PC-9 (cell line): Measurements from ENCODE around the gene AMTN. TPM values are rescaled to one million over a fixed set of nuclear protein-coding genes. Genes with fewer than 3 reads are reported as not detected.

Experiments used
- BruUV-seq: library from RNA; stranded (reverse); fragments of 400-500 nt; replicated peaks from 2 replicates; lab custom pipeline; 2021; lab: Mats Ljungman, UMichigan
- CTCF ChIA-PET: fragments of 300-600 bp; sonication (Branson Sonifier 250); formaldehyde crosslinking; loops from one replicate; lab custom pipeline; 2022; ENCODE audit warnings: antibody characterized with exemption; lab: Charles Lee
- POLR2A ChIA-PET: fragments of 300-600 bp; sonication (Branson Sonifier 250); formaldehyde crosslinking; loops from one replicate; lab custom pipeline; 2022; ENCODE audit warnings: antibody characterized with exemption; ENCODE audit not compliant: unreplicated experiment; lab: Charles Lee
- DNase-seq, 2 experiments: peaks; one replicate each; pipeline versions ENCODE4 v3.0.0 to v3.0.0-alpha.2; 2015 to 2022; ENCODE audit warnings: mixed read lengths in 1 of 2
- H2AFZ ChIP-seq: fragments of 200-600 bp; sonication (generic); 2 replicates; pipeline ENCODE4 v1.8.1; 2017; ENCODE audit warnings: antibody characterized with exemption
- H3F3A ChIP-seq: fragments of 200-600 bp; sonication (generic); 2 replicates; pipeline ENCODE4 v1.8.1; 2017; ENCODE audit warnings: antibody characterized with exemption, mild to moderate bottlenecking, low read depth; ENCODE audit not compliant: insufficient read depth
- H3K27ac ChIP-seq: fragments of 200-600 bp; sonication (generic); 2 replicates; pipeline ENCODE4 v1.6.1; 2016; ENCODE audit warnings: mixed run types
- H3K27me3 ChIP-seq: fragments of 200-600 bp; sonication (generic); 2 replicates; pipeline ENCODE4 v1.6.1; 2016; ENCODE audit warnings: low read depth, mixed run types; ENCODE audit not compliant: insufficient read depth
- H3K36me3 ChIP-seq: fragments of 200-600 bp; sonication (generic); 2 replicates; pipeline ENCODE4 v1.6.1; 2016; ENCODE audit warnings: low read depth, mixed run types
- H3K4me1 ChIP-seq: fragments of 200-600 bp; sonication (generic); replicated peaks from 2 replicates; pipeline ENCODE4 v1.6.1; 2016; ENCODE audit warnings: mixed run types; ENCODE audit not compliant: insufficient read depth
- H3K4me2 ChIP-seq: fragments of 200-600 bp; sonication (generic); 2 replicates; pipeline ENCODE4 v1.6.1; 2017; ENCODE audit warnings: mixed run types
- H3K4me3 ChIP-seq: fragments of 200-600 bp; sonication (generic); 2 replicates; pipeline ENCODE4 v1.6.1; 2016; ENCODE audit warnings: mixed run types
- H3K79me2 ChIP-seq: fragments of 200-600 bp; sonication (generic); 2 replicates; pipeline ENCODE4 v1.6.1; 2017; ENCODE audit warnings: low read depth, mixed run types
- H3K9me2 ChIP-seq: fragments of 200-600 bp; sonication (generic); 2 replicates; pipeline ENCODE4 v1.8.1; 2017; ENCODE audit warnings: mild to moderate bottlenecking; ENCODE audit not compliant: insufficient read depth
- H3K9me3 ChIP-seq: fragments of 200-600 bp; sonication (generic); 2 replicates; pipeline ENCODE4 v1.8.1; 2016; ENCODE audit warnings: low read depth; ENCODE audit not compliant: insufficient read depth
- H4K20me1 ChIP-seq: fragments of 200-600 bp; sonication (generic); 2 replicates; pipeline ENCODE4 v1.8.1; 2017; ENCODE audit not compliant: insufficient read depth
- EZH2 ChIP-seq: fragments of 200-600 bp; sonication (generic); IDR thresholded peaks from 2 replicates; pipeline ENCODE4 v1.8.0; 2017; ENCODE audit warnings: antibody characterized with exemption, low read depth
- intact Hi-C: fragments of 100-400 bp; cut with micrococcal nuclease; formaldehyde crosslinking; loops from one replicate; pipeline ENCODE4 v1.10.0; 2022; ENCODE audit not compliant: unreplicated experiment
- total RNA-seq: library from RNA; stranded (reverse); gene quantifications from 2 replicates; pipeline ENCODE4 v1.2.3, GENCODE V29; 2021
- TF ChIP-seq, protein P1 (sequence below): fragments of 200-600 bp; sonication (generic); conservative IDR thresholded peaks from 2 replicates; pipeline ENCODE4 v1.6.1; 2017; ENCODE audit warnings: mixed run types, antibody characterized with exemption, mild to moderate bottlenecking, moderate library complexity

Gene AMTN
- total RNA-seq, 1 experiment from 2014 or later = not detected

DNA sequence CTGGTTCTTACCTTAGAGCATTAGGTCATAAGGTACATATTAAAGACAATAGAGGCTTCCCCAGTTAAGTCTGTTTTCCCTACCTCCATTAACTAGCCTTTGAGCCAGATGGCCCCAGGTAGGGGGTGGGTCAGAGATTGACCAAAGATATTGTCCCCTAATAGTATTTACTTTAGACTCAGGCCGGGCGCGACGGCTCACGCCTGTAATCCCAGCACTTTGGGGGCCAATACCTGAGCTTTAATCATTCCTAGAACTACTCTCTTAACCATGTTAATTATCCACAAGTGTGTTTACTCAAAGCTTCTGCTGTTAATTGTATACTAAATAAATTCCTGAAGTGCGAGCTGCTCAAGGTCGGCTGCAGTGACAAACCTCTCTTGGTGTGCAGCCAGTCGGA lies 45.7 kb downstream of the AMTN start:
- intact Hi-C loops = no loop called here
- H4K20me1 ChIP-seq = no peaks in the 10 kb centered on the region
- no peak overlapping the region for H2AFZ ChIP-seq
- TF ChIP-seq, protein P1, sequence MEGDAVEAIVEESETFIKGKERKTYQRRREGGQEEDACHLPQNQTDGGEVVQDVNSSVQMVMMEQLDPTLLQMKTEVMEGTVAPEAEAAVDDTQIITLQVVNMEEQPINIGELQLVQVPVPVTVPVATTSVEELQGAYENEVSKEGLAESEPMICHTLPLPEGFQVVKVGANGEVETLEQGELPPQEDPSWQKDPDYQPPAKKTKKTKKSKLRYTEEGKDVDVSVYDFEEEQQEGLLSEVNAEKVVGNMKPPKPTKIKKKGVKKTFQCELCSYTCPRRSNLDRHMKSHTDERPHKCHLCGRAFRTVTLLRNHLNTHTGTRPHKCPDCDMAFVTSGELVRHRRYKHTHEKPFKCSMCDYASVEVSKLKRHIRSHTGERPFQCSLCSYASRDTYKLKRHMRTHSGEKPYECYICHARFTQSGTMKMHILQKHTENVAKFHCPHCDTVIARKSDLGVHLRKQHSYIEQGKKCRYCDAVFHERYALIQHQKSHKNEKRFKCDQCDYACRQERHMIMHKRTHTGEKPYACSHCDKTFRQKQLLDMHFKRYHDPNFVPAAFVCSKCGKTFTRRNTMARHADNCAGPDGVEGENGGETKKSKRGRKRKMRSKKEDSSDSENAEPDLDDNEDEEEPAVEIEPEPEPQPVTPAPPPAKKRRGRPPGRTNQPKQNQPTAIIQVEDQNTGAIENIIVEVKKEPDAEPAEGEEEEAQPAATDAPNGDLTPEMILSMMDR = no peak
- TF ChIP-seq EZH2 = no peak
- no peak for DNase-seq
- H3F3A ChIP-seq = no peaks in the 10 kb centered on the region
- H3K27me3 ChIP-seq = no peaks in the 10 kb centered on the region
- no peaks in the 10 kb centered on the region for H3K36me3 ChIP-seq
- H3K4me2 ChIP-seq = no peak overlapping the region
- H3K27ac ChIP-seq = no peak overlapping the region
- no peak overlapping the region for H3K4me3 ChIP-seq
- ChIA-PET CTCF (interaction anchor here (0.6 kb wide), 1 partner anchor 1791 kb away, joined by 3 read pairs; no protein-coding TSS in a partner anchor), POLR2A (no interaction called here)
- no peaks in the 10 kb centered on the region for H3K9me3 ChIP-seq
- no TSS peak for BruUV-seq
- H3K79me2 ChIP-seq = no peaks in the 10 kb centered on the region
- no peaks in the 10 kb centered on the region for H3K4me1 ChIP-seq
- H3K9me2 ChIP-seq = no peaks in the 10 kb centered on the region

DNA sequence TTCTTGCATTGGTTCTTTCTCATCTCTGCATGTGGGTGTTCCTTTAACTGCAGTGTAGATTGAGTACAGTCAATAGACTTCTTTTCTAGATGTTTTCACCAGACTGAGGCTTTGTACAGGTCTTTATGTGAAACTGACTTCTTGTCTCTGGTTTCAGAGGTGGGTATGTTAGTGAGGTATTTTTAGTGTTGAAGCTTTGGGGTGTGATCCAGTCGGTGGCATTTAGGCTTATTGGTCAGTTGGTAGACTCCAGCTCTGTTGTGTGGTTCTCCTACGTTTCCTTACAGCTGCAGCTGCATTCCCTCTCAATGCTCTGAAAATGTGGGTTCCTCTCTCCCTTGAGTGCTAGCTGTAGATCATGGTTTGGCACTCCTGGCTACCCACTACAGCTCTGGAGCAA lies 52.4 kb downstream of the AMTN start:
- no peaks in the 10 kb centered on the region for H4K20me1 ChIP-seq
- no peak overlapping the region for H3K4me2 ChIP-seq
- no peak overlapping the region for H2AFZ ChIP-seq
- TF ChIP-seq, protein P1 = no peak
- ChIA-PET POLR2A (no interaction called here), CTCF (no interaction called here)
- H3K27me3 ChIP-seq = no peaks in the 10 kb centered on the region
- intact Hi-C loops = no loop called here
- H3K4me3 ChIP-seq = no peak overlapping the region
- no TSS peak for BruUV-seq
- H3K9me3 ChIP-seq = no peaks in the 10 kb centered on the region
- H3K27ac ChIP-seq = no peak overlapping the region
- no peak for DNase-seq
- no peaks in the 10 kb centered on the region for H3F3A ChIP-seq
- no peaks in the 10 kb centered on the region for H3K79me2 ChIP-seq
- H3K9me2 ChIP-seq = no peaks in the 10 kb centered on the region
- no peaks in the 10 kb centered on the region for H3K36me3 ChIP-seq
- H3K4me1 ChIP-seq = no peaks in the 10 kb centered on the region

DNA sequence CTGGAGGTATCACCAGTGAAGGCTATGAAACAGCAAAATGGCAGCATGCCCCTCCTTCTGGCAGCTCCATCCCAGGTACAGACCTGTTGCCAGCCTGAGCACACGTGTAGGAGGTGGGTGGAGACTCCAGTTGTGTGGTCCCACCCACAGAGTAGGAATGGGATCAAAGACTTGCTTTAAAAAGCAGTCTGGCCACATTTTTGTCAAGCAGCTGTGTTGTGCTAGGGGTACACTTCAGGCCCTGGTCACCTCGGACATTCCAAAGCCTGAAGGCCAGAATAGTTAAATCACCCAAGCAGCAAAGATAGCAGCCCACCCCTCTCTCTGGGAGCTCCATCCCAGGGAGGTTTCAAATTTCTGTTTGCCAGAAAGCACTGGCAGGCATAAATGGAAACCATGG lies 53.4 kb downstream of the AMTN start:
- BruUV-seq = no TSS peak
- CTCF ChIA-PET = no interaction called here

More for the DNA sequence above, 53.4 kb downstream of the AMTN start:
- no peaks in the 10 kb centered on the region for H3K4me1 ChIP-seq
- no peaks in the 10 kb centered on the region for H3K9me2 ChIP-seq
- no peaks in the 10 kb centered on the region for H3K36me3 ChIP-seq
- no peaks in the 10 kb centered on the region for H3K9me3 ChIP-seq
- no peak for DNase-seq
- H3K79me2 ChIP-seq = no peaks in the 10 kb centered on the region
- H3K4me3 ChIP-seq = no peak overlapping the region
- intact Hi-C loops = no loop called here
- TF ChIP-seq, protein P1 = no peak
- TF ChIP-seq EZH2 = no peak
- H3K27ac ChIP-seq = no peak overlapping the region
- H3F3A ChIP-seq = no peaks in the 10 kb centered on the region
- H2AFZ ChIP-seq = no peak overlapping the region
- POLR2A ChIA-PET = no interaction called here
- no peak overlapping the region for H3K4me2 ChIP-seq
- no peaks in the 10 kb centered on the region for H4K20me1 ChIP-seq
- no peaks in the 10 kb centered on the region for H3K27me3 ChIP-seq
